Measurements from ENCODE around the gene RAB3C. TPM values are rescaled to one million over a fixed set of nuclear protein-coding genes. Genes with fewer than 3 reads are reported as not detected.

RAB3C gene
- total and polyA plus RNA-seq, 10 donors = 0.06 to 2.0 (median 0.21) TPM; not detected in 2

GRCh38 chr5:58710871-58711270 lies 128.0 kb downstream of the RAB3C start:
- intact Hi-C loops (cut with DNase I; ENCODE audit: low total_unique reads) = no loop called here
- Histone ChIP-seq H3K9me3 (peaks cover 0 to 20% (median 7%) of the 10 kb centered on the region in 8 donors), H3K27me3 (replicated peaks in 1 of 7) (no peaks in the 10 kb centered on the region), H3K4me3 (no peak overlapping the region), H3K4me1 (no peaks in the 10 kb centered on the region), H3K27ac (no peak overlapping the region), H3K36me3 (no peaks in the 10 kb centered on the region)
- DNase-seq = no peak
- TF ChIP-seq CTCF (IDR thresholded peaks at IDR 0.05 in 8 of 11, conservative IDR thresholded peaks at IDR 0.05 in 3 of 11) = no peak
- no peak for TF ChIP-seq POLR2AphosphoS5 (IDR thresholded peaks at IDR 0.05)
- TF ChIP-seq POLR2A (IDR thresholded peaks at IDR 0.05) = no peak
- WGBS, 5 donors = 90 to 97% (median 96%) methylated on average over 3 of the region's 3 CpGs

- intact Hi-C loops (cut with DNase I; ENCODE audit: low total_unique reads) = no loop called here
- TF ChIP-seq CTCF (IDR thresholded peaks at IDR 0.05 in 8 of 11, conservative IDR thresholded peaks at IDR 0.05 in 3 of 11) (no peak), POLR2A (IDR thresholded peaks at IDR 0.05) (no peak), POLR2AphosphoS5 (IDR thresholded peaks at IDR 0.05) (no peak)
- no peak for DNase-seq
- peaks cover 0 to 20% (median 7%) of the 10 kb centered on the region in 8 donors for H3K9me3 ChIP-seq
- no peak overlapping the region for H3K27ac ChIP-seq
- H3K4me1 ChIP-seq = no peaks in the 10 kb centered on the region
- H3K36me3 ChIP-seq = no peaks in the 10 kb centered on the region
- WGBS, 5 donors = 87 to 96% (median 90%) methylated on average over 5 of the region's 5 CpGs
- no peak overlapping the region for H3K4me3 ChIP-seq
- no peaks in the 10 kb centered on the region for H3K27me3 ChIP-seq (replicated peaks in 1 of 7)
Observed at GRCh38 chr5:58711965-58712364, 129.1 kb downstream of the RAB3C start.

- 89 to 100% (median 94%) methylated on average over 1 of the region's 1 CpG for WGBS, 5 donors
- H3K4me3 ChIP-seq = no peak overlapping the region
- no peaks in the 10 kb centered on the region for H3K4me1 ChIP-seq
- no peak for DNase-seq
- intact Hi-C loops (cut with DNase I; ENCODE audit: low total_unique reads) = no loop called here
- no peak for TF ChIP-seq POLR2AphosphoS5 (IDR thresholded peaks at IDR 0.05)
- TF ChIP-seq CTCF (IDR thresholded peaks at IDR 0.05 in 8 of 11, conservative IDR thresholded peaks at IDR 0.05 in 3 of 11) = no peak
- no peak for TF ChIP-seq POLR2A (IDR thresholded peaks at IDR 0.05)
- H3K9me3 ChIP-seq = peaks cover 0 to 20% (median 7%) of the 10 kb centered on the region in 8 donors
- H3K27me3 ChIP-seq (replicated peaks in 1 of 7) = no peaks in the 10 kb centered on the region
- no peak overlapping the region for H3K27ac ChIP-seq
- H3K36me3 ChIP-seq = no peaks in the 10 kb centered on the region
Observed at GRCh38 chr5:58714046-58714445, 131.2 kb downstream of the RAB3C start.

GRCh38 chr5:58715997-58716656 lies 133.3 kb downstream of the RAB3C start:
- no peak for TF ChIP-seq CTCF (IDR thresholded peaks at IDR 0.05 in 8 of 11, conservative IDR thresholded peaks at IDR 0.05 in 3 of 11)
- no peaks in the 10 kb centered on the region for H3K27me3 ChIP-seq (replicated peaks in 1 of 7)
- WGBS, 5 donors = 81 to 99% (median 89%) methylated on average over 2 of the region's 2 CpGs
- H3K27ac ChIP-seq = no peak overlapping the region
- H3K4me1 ChIP-seq = no peaks in the 10 kb centered on the region
- no peaks in the 10 kb centered on the region for H3K36me3 ChIP-seq
- no peak overlapping the region for H3K4me3 ChIP-seq
- no peak for DNase-seq
- intact Hi-C loops (cut with DNase I; ENCODE audit: low total_unique reads) = no loop called here
- peaks cover 0 to 20% (median 7%) of the 10 kb centered on the region in 8 donors for H3K9me3 ChIP-seq

Data from spleen (tissue), 11 donors.